Stomach (tissue), 4 donors: ENCODE results near the gene LGMN.

Experiments
- CTCF ChIP-seq, 7 experiments: fragments of 450-650 bp in 4 of 7; fragments of 200-600 bp in 3 of 7; sonication (generic) in 3 of 7; IDR thresholded peaks; one replicate each; pipeline ENCODE4 v1.5.1; 2016 to 2019; ENCODE audit warnings: antibody characterized with exemption in 7 of 7, control low read depth in 2 of 7, mild to moderate bottlenecking in 1 of 7
- POLR2A ChIP-seq, 4 donors: fragments of 450-650 bp; IDR thresholded peaks; one replicate each; pipeline ENCODE4 v1.6.1; 2016; ENCODE audit warnings: antibody characterized with exemption in 4 of 4, control low read depth in 2 of 4, mild to moderate bottlenecking in 1 of 4, moderate library complexity in 1 of 4
- POLR2AphosphoS5 ChIP-seq, 3 donors: sonication (generic); formaldehyde crosslinking; IDR thresholded peaks; one replicate each; pipeline ENCODE4 v1.6.1; 2016; ENCODE audit warnings: antibody characterized with exemption in 3 of 3

DNA sequence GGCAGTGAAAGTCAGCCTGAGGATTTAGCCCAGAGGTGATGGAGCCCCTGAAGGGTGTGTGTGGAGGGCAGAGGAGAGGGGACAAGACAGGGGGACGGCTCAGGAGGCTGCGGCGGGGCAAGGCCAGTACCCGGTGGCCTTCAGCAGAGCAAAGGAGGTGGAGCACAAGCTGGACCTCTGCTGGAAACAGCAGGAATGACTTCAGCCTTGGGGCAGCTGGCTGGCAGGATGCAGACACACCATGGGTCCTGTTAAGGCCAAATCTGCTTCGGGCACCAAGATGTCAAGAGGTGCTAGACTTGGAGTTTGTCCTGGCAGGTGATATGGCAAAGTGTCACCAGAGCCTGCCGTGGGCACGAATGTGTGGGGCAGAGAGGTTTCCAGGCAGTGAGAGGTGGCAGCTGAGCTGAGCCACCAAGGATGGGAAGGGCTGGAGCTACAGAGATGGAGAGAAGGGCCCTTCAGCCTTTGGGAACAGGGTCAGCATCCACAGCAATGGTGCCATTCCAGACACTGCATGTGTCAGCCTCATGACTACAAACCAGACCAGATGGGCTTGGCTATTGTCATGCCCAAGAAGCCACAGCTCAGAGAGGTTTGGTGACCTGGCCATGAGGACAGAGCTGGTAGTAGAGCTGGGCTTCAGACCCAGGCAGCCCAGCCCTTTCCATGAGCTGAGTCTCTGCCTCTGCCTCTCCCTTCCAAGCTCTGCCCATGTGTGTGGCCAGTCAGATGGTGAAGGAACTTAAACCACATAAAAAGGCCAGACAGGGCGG, 91.9 kb downstream of the LGMN start:
- TF ChIP-seq CTCF (IDR thresholded peaks at IDR 0.05) (no peak), POLR2AphosphoS5 (IDR thresholded peaks at IDR 0.05) (no peak), POLR2A (IDR thresholded peaks at IDR 0.05) (no peak)
